GM15510 (cell line): ENCODE results near the gene EPB42.

Source experiments
- POLR2A ChIP-seq: IDR thresholded peaks from 3 replicates; pipeline ENCODE4 v1.6.1; 2011; ENCODE audit warnings: borderline replicate concordance; ENCODE audit not compliant: insufficient read length; ENCODE audit errors: extremely low read depth

EPB42 gene

GRCh38 chr15:43225201-43225949, 4.6 kb upstream of the EPB42 start:
- no peak for TF ChIP-seq POLR2A

GRCh38 chr15:43221422-43221821, 604 bp upstream of the EPB42 start:
- no peak for TF ChIP-seq POLR2A

- TF ChIP-seq POLR2A, result no peak
These were observed 589 bp downstream of the EPB42 start for GRCh38 chr15:43219929-43220928.

GRCh38 chr15:43218908-43219706, 1.7 kb downstream of the EPB42 start:
- no peak for TF ChIP-seq POLR2A

GRCh38 chr15:43215961-43216360, 4.9 kb downstream of the EPB42 start:
- no peak for TF ChIP-seq POLR2A

- no peak for TF ChIP-seq POLR2A
These were observed 6.1 kb downstream of the EPB42 start for GRCh38 chr15:43214592-43215295.

- no peak for TF ChIP-seq POLR2A
These were observed 6.6 kb downstream of the EPB42 start for GRCh38 chr15:43214169-43214568.

- TF ChIP-seq POLR2A, result no peak
These were observed 7.4 kb downstream of the EPB42 start for GRCh38 chr15:43213466-43213865.

GRCh38 chr15:43212951-43213350, 7.9 kb downstream of the EPB42 start:
- TF ChIP-seq POLR2A, result no peak

- no peak for TF ChIP-seq POLR2A
These were observed 8.5 kb downstream of the EPB42 start for GRCh38 chr15:43212299-43212698.

- TF ChIP-seq POLR2A, result no peak
These were observed 9.5 kb downstream of the EPB42 start for GRCh38 chr15:43211224-43211735.

- TF ChIP-seq POLR2A, result no peak
These were observed 10.0 kb downstream of the EPB42 start for GRCh38 chr15:43210807-43211206.

- TF ChIP-seq POLR2A, result no peak
These were observed 10.6 kb downstream of the EPB42 start for GRCh38 chr15:43210172-43210745.
